Thoracic aorta (tissue), 2 donors: ENCODE measurements around the gene SMIM41. TPM values are rescaled to one million over a fixed set of nuclear protein-coding genes. Genes with fewer than 3 reads are reported as not detected.

Experiments used
- ATAC-seq: fragments of 150-250 bp; one replicate; pipeline ENCODE4 v1.8.0; 2017; ENCODE audit warnings: low read depth; ENCODE audit not compliant: insufficient number of reproducible peaks, low FRiP score
- DNase-seq: peaks from one replicate; pipeline ENCODE4 v3.0.0-alpha.2; 2020; ENCODE audit warnings: low spot score
- H3K27ac ChIP-seq, 2 donors: fragments of 200-600 bp; sonication (generic); 1 replicate in 1 of 2; 2 replicates in 1 of 2; pipeline ENCODE4 v1.5.1; 2016; ENCODE audit warnings: mild to moderate bottlenecking in 2 of 2, moderate library complexity in 2 of 2
- H3K27me3 ChIP-seq: fragments of 200-600 bp; sonication (generic); replicated peaks from 2 replicates; pipeline ENCODE4 v1.6.0; 2016; ENCODE audit warnings: mild to moderate bottlenecking; ENCODE audit not compliant: insufficient read depth
- H3K36me3 ChIP-seq: fragments of 200-600 bp; sonication (generic); one replicate; pipeline ENCODE4 v1.5.1; 2016
- H3K4me1 ChIP-seq, 2 donors: fragments of 200-600 bp; sonication (generic); 1 replicate in 1 of 2; 2 replicates in 1 of 2; pipeline versions ENCODE4 v1.5.1 to v1.6.0; 2016; ENCODE audit warnings: low read depth in 2 of 2, mild to moderate bottlenecking in 1 of 2; ENCODE audit not compliant: control insufficient read depth in 1 of 2
- H3K4me3 ChIP-seq: fragments of 200-600 bp; sonication (generic); 2 replicates; pipeline ENCODE4 v1.5.1; 2016; ENCODE audit warnings: mild to moderate bottlenecking
- H3K9me3 ChIP-seq: fragments of 200-600 bp; sonication (generic); 2 replicates; pipeline ENCODE4 v1.5.1; 2016
- CTCF ChIP-seq: fragments of 200-600 bp; sonication (generic); IDR thresholded peaks from one replicate; pipeline ENCODE4 v1.5.1; 2019; ENCODE audit warnings: antibody characterized with exemption
- total RNA-seq, 2 donors: library from RNA; depleted of rRNA; stranded (reverse); fragments of >200 nt; gene quantifications; one replicate each; pipeline versions ENCODE4 v1.1.0 to v1.2.3, GENCODE V29; 2016

SMIM41 gene
- total RNA-seq, 2 donors from 2014 or later = 1.8 TPM; not detected in 1

GRCh38 chr12:52052468-52053186, 26.9 kb upstream of the SMIM41 start:
- Histone ChIP-seq H3K36me3 (peaks cover 13% of the 10 kb centered on the region), H3K4me3 (peak overlapping the region; percentile 90), H3K9me3 (no peaks in the 10 kb centered on the region), H3K27me3 (no peaks in the 10 kb centered on the region), H3K4me1 (peaks cover 7 to 16% of the 10 kb centered on the region in 2 donors), H3K27ac (peak overlapping the region; percentile 91 to 100)
- no peak for TF ChIP-seq CTCF
- no peak for DNase-seq
- ATAC-seq = no peak

GRCh38 chr12:52053536-52054209, 25.8 kb upstream of the SMIM41 start:
- H3K4me3 ChIP-seq = no peak overlapping the region
- no peaks in the 10 kb centered on the region for H3K27me3 ChIP-seq
- TF ChIP-seq CTCF = no peak
- H3K27ac ChIP-seq = peak overlapping the region in 1 of 2 donors; percentile 100
- H3K36me3 ChIP-seq = peaks cover 19% of the 10 kb centered on the region
- peaks cover 7 to 16% of the 10 kb centered on the region in 2 donors for H3K4me1 ChIP-seq
- no peaks in the 10 kb centered on the region for H3K9me3 ChIP-seq
- DNase-seq (no peak), ATAC-seq (no peak)

DNA sequence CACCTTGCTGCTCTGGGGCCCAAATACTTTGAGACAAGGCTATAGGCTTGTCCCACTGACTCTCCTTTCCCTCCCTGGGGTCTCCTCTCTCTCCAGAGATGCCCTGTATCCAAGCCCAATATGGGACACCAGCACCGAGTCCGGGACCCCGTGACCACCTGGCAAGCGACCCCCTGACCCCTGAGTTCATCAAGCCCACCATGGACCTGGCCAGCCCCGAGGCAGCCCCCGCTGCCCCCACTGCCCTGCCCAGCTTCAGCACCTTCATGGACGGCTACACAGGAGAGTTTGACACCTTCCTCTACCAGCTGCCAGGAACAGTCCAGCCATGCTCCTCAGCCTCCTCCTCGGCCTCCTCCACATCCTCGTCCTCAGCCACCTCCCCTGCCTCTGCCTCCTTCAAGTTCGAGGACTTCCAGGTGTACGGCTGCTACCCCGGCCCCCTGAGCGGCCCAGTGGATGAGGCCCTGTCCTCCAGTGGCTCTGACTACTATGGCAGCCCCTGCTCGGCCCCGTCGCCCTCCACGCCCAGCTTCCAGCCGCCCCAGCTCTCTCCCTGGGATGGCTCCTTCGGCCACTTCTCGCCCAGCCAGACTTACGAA, 25.2 kb upstream of the SMIM41 start:
- ATAC-seq = no peak

GRCh38 chr12:52054833-52055730, 24.4 kb upstream of the SMIM41 start:
- TF ChIP-seq CTCF = no peak
- Histone ChIP-seq H3K36me3 (peaks cover 24% of the 10 kb centered on the region), H3K4me1 (peaks cover 4 to 6% of the 10 kb centered on the region in 2 donors), H3K9me3 (no peaks in the 10 kb centered on the region), H3K27ac (no peak overlapping the region), H3K27me3 (no peaks in the 10 kb centered on the region), H3K4me3 (no peak overlapping the region)
- DNase-seq (no peak), ATAC-seq (no peak)

More for the DNA sequence above, 25.2 kb upstream of the SMIM41 start:
- Histone ChIP-seq H3K4me3 (no peak overlapping the region), H3K36me3 (peaks cover 24% of the 10 kb centered on the region), H3K27ac (no peak overlapping the region), H3K9me3 (no peaks in the 10 kb centered on the region), H3K27me3 (no peaks in the 10 kb centered on the region), H3K4me1 (peaks cover 7 to 14% of the 10 kb centered on the region in 2 donors)
- no peak for DNase-seq
- no peak for TF ChIP-seq CTCF
